Measurements from ENCODE around the gene CENPX.

- TF ChIP-seq POLR2A (IDR thresholded peaks at IDR 0.05; ENCODE audit: low read depth, low read length), result no peak
- TF ChIP-seq TAF1 (IDR thresholded peaks at IDR 0.05; ENCODE audit: low read depth, low read length), result no peak
- TF ChIP-seq POLR2AphosphoS5 (IDR thresholded peaks at IDR 0.05; ENCODE audit: low read depth, low read length), result no peak
- no peak for TF ChIP-seq POU2F2 (IDR thresholded peaks at IDR 0.05; ENCODE audit: low read depth, low read length)
- TF ChIP-seq SPI1 (IDR thresholded peaks at IDR 0.05; ENCODE audit: low read depth, low read length), result no peak
Observed at GRCh38 chr17:82013341-82013740, 9.3 kb downstream of the CENPX start.

All from GM12891 (cell line).